AG09319 (cell line): ENCODE results near the gene CLCNKB.
A peak's percentile ranks its signal among the peaks of the same experiment; 100 is the strongest.

Experiments
- DNase-seq: peaks from one replicate; pipeline ENCODE4 v3.0.0-alpha.2; 2010; ENCODE audit warnings: low read depth; ENCODE audit errors: extremely low read depth
- TF ChIP-seq, protein P1 (sequence below): IDR thresholded peaks from 2 replicates; pipeline ENCODE4 v1.5.1; 2011; ENCODE audit warnings: low read depth, mild to moderate bottlenecking, inconsistent platforms, low read length, moderate library complexity

Gene CLCNKB

DNA sequence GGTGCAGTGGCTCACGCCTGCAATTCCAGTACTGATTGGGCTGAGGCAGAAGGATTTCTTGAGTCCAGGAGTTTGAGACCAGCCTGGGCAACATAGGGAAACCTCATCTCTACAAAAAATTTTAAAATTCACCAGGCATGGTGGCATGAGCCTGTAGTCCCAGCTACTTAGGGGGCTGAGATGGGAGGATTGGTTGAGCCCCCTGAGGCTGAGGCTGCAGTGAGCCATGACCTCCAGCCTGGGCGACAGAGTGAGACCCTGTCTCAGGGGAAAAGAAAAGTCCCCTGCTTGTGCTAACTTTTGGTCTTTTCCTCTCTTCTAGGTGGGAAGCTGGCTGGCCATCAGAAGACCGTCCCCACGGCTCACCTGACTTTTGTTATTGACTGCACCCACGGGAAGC lies 38.0 kb upstream of the CLCNKB start:
- TF ChIP-seq, protein P1, sequence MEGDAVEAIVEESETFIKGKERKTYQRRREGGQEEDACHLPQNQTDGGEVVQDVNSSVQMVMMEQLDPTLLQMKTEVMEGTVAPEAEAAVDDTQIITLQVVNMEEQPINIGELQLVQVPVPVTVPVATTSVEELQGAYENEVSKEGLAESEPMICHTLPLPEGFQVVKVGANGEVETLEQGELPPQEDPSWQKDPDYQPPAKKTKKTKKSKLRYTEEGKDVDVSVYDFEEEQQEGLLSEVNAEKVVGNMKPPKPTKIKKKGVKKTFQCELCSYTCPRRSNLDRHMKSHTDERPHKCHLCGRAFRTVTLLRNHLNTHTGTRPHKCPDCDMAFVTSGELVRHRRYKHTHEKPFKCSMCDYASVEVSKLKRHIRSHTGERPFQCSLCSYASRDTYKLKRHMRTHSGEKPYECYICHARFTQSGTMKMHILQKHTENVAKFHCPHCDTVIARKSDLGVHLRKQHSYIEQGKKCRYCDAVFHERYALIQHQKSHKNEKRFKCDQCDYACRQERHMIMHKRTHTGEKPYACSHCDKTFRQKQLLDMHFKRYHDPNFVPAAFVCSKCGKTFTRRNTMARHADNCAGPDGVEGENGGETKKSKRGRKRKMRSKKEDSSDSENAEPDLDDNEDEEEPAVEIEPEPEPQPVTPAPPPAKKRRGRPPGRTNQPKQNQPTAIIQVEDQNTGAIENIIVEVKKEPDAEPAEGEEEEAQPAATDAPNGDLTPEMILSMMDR = no peak
- DNase-seq = no peak

- TF ChIP-seq, protein P1 = no peak
- DNase-seq = no peak
These were observed 37.6 kb upstream of the CLCNKB start for GRCh38 chr1:16006010-16006409.

- TF ChIP-seq, protein P1 = peak; percentile 19
- DNase-seq = no peak
These were observed 36.8 kb upstream of the CLCNKB start for GRCh38 chr1:16006552-16007485.

GRCh38 chr1:16007671-16008341 lies 35.8 kb upstream of the CLCNKB start:
- DNase-seq = no peak
- TF ChIP-seq, protein P1 = no peak

DNA sequence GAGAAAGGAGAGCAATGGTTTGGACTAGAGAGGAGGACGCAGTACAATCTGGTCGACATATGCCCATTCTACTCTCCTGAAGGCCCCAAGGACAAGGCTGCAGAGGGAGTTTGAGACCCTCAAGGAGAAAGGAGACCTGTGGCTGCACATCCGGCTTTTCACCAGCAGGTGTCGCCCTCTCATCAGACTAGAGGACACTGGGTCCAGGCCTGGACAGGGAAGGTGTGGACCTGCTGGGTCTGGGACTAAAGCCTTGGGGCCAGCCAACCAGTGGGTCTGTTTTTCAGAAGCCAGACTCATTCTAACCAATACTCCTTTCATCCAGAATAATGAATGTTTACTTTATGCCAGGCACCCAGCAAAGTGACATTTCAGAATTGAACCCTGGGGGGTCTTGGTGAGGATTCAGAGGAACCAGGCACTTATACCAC lies 34.5 kb upstream of the CLCNKB start:
- DNase-seq = no peak
- TF ChIP-seq, protein P1 = peak; percentile 96

DNA sequence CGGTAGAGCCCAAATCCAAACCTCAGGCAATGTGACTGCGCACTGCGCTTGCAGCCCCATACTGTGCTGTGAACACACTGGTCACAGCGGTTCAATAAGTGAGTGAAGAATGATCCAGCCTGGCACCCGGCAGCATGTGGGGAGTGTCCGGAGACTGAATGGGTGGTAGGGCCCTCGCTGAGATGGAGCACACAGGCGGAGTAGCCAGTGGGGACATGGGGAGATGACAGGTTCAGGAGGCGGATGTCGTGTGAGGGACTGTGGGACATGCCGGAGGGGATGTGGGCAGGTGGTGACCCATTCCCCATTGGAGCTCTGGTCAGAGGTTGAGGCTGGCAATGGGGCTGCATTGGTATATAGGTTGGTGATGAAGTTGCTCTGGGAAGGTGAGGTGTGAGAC lies 33.9 kb upstream of the CLCNKB start:
- TF ChIP-seq, protein P1 = no peak
- no peak for DNase-seq

GRCh38 chr1:16010837-16011236 lies 32.7 kb upstream of the CLCNKB start:
- TF ChIP-seq, protein P1 = no peak
- DNase-seq = no peak
